NCI-H1092 (cell line): ENCODE data around the gene TFR2.

Experiments
- DNase-seq: peaks from one replicate; lab custom pipeline; 2025; lab: John Stamatoyannopoulos, UW

The TFR2 gene

GRCh38 chr7:100641463-100641859 lies at the start of gene TFR2:
Gene TFR2 (minus strand): TSS chr7:100641552. CDS start chr7:100641509, 43 bp downstream.
- no peak for DNase-seq

- DNase-seq = no peak
These were observed 48.1 kb upstream of the TFR2 start for GRCh38 chr7:100689230-100690135.

DNA sequence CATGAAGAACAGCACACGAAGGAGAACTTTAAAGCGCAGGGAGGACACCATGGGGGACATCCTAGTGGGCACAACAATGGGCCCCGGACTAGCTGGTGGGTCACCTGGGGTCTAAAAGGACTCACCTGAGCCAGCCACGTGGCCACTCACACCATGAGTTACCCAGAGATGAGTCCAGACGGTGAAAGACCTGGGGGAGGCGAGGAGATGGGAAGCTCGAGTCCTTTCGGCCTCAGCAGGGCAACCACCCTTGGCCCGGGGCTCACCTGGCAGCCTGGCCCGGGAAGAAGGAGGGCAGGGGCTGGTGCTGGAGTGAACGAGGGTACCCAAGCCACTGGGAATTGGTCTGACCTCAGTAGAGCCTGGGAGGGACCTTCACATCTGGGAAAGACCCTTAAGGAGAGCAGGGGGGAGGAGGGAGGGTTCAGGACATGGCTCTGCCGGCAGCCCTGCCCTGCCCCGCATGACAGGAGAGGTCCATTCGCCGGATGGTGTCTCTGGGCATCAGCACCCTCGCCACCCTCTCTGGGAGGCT lies 47.0 kb upstream of the TFR2 start:
- no peak for DNase-seq

GRCh38 chr7:100687751-100688300 lies 46.5 kb upstream of the TFR2 start:
- no peak for DNase-seq

DNA sequence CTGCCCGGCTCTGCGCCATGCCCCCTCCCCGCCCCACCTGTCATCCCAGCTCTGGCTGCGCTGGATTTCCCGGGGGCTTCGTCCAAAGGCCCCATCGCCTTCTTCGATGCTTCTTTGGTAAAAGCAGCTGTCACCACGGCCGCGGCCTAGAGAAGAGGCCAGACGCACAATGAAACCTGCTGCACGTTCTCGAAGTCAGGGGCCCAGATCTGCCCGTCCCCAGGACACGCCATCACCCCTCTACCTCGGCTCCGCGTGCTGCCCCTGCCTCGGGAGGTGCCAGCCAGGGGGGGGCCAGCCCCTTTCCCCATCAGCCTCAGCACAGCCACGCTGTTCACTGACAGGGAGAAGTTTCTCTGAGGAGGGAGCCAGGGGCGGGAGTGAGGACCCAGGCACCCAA lies 45.9 kb upstream of the TFR2 start:
- DNase-seq = no peak

- DNase-seq = no peak
These were observed 45.5 kb upstream of the TFR2 start for GRCh38 chr7:100686822-100687211.

DNA sequence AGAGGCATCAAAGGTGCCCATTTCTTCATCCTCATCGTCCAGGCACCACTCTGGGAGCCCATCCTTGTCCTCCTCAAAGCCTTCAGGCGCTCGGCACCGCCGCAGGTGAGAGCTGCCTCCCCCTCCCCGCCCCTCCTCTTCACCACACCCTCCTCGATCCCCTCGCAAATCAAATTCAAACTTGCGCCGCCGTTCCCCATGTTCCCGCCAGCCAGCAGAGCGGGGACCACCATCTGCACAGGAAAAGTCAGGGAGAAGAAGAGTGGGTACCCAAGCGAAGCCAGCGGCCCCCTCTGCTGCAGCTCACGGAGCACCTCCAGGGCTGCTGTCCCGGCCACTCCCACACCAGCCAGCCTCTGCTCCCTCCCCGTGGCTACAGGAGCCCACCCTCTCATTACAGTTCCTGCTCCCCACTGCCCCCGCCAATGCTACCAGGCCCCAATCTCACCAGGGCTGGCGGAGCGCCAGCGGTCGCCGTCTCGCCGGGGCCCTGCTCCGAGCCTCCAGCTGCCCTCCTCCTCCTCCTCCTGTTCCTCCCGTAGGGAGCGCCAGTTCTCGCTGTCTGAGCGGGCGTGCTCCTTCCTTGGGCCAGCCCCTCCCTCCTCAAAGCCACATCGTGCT lies 45.0 kb upstream of the TFR2 start:
- DNase-seq = no peak

- no peak for DNase-seq
These were observed 44.3 kb upstream of the TFR2 start for GRCh38 chr7:100685631-100686145.

DNA sequence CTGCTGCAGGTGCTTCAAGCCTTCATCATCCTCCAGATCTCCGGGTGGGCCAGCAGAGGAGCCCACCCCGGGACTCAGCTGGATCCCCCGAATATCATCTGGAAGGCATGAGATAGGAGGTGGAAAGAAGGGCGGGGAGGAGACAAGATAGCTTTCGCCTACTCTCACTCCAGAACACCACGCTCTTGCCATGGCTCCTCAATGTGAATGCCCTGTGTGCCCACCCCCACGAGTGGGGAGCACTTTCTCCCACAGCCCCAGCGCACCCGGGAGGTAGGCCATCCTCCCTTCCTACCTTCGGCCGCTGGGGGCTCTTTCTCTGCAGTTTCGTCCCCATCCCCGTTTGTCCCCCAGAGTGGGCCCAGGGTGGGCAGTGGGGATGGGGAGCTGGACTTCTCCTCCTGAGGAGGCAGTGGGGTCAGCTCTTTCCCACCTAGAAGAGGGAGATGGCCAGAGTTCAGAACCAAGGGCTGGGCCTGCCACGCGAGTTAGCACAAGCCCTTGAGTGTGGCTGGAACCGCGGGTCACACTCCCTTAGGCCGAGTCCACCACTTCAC lies 43.8 kb upstream of the TFR2 start:
- DNase-seq = no peak

GRCh38 chr7:100684534-100685042 lies 43.2 kb upstream of the TFR2 start:
- no peak for DNase-seq

GRCh38 chr7:100683659-100684533 lies 42.5 kb upstream of the TFR2 start:
- no peak for DNase-seq

- no peak for DNase-seq
These were observed 41.8 kb upstream of the TFR2 start for GRCh38 chr7:100682991-100683658.

DNA sequence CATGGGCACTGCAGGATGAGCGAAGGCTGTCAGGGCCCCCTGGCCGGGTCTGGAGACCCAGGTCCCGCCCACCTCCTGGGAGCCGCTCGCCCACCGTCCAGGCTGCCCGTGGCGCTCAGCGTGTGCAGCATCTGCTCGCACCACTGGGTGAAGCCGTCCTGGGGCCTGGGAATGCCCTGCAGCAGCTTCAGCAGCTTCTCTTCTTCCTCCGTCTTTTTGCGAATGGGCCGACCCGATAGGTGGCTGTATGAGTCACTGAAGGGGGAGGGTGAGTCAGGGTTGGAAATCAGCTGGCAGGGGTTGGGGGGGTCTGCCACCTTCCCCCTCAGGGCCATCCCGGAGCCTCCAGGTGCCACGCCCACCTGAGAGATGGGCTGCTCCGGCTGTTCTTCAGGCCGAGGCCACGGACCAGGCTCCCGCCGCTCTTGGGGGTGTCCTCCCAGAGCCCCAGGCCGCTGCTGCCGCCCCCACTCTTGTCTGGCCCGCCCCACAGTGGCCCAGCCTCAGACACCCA lies 40.9 kb upstream of the TFR2 start:
- no peak for DNase-seq

- no peak for DNase-seq
These were observed 40.3 kb upstream of the TFR2 start for GRCh38 chr7:100681491-100682227.

DNA sequence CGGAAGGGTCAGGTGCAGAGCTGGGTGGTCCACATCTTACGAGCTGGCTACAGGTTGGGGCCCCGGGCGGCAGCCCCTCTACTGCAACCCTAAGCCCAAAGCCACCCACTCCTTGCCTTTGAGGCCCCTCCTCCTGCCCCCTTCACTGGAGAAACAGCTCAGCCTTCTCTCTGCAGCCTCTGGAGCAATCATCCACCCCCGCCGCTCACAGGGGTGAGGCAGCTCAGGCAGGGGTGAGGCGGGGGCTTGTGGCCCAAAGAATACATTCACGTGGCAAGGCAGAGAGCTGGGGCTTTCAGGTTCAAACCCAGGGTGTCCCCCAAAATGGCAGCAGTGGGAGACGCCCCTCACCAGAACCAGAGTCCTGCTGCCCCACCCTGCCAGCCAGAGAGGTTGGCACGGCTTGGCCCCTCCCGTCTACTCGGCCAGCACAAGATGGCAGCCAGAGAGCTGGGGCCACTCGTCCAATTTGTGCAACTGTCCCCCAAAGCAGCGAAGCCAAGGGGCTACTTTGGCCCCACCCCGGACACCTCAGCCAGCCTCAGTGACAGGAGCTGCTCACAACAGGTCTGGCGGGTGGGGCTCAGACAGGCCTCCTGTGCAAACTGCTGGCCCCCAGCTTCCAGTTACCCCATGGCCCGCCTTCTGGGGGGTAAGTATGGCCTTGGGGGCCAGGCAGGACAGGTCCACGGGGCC lies 39.4 kb upstream of the TFR2 start:
- no peak for DNase-seq

GRCh38 chr7:100679927-100680575 lies 38.7 kb upstream of the TFR2 start:
- DNase-seq = no peak

DNA sequence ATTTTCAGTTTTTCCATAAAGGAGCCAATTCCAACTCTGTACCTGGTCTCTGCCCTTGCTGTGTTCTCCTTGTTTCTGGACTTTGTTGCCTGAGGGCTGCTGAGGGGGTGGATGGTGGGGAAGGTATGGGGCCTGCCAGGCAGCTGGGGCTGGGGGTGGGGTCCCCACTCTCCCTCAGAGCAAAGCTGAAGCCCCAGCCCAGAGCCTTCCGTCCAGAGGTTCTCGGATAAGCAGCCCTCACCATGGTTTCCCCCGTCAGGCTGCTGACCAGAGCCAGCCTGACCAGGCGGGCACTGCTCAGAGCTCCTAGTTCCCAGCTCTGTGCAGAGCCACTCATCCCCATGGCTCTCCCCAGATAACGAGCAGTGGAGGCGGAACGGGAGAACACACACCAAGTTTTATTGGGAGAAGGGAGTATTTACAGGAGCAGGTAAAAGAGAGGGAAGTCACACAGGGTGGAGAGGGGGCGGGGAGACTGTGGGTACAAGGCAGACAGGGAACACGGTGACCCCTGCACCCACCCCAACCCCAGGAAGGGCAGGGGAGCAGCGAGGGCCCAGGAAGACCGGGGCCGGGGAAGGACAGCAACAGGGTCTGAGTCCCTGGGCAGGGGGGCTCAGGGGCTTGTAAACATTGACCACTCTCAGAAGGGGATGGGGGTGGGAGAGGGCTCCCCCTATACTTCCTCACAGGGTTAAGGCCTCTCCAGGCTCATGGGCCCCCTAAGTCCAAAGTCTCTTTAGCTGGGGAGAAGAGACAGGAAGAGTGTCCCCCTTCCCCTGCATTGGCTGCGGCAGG lies 38.0 kb upstream of the TFR2 start:
- no peak for DNase-seq
